Cardiac septum (tissue), 1 donor: ENCODE data around the gene ACSM5. TPM values are rescaled to one million over a fixed set of nuclear protein-coding genes. Genes with fewer than 3 reads are reported as not detected.

ENCODE experiments used
- DNase-seq: peaks from one replicate; pipeline ENCODE4 v3.0.0-alpha.2; 2020; ENCODE audit warnings: low spot score
- intact Hi-C: fragments of 100-400 bp; cut with DNase I; formaldehyde crosslinking; loops from one replicate; pipeline ENCODE4 v1.14.0; 2022
- long read RNA-seq: library from polyadenylated mRNA; unstranded; transcript quantifications from one replicate; pipeline ENCODE4 v2.0.0, GENCODE V29; 2021
- total RNA-seq: library from RNA; stranded (reverse); fragmentation: NEBNext Ultra II Directional; extraction: Animal tissue kit (Norgen Biotek cat#: 25700); gene quantifications from one replicate; pipeline ENCODE4 v1.2.1, GENCODE V29; 2021
- donor health status: DM: no; HTN: no; CAD: no.

The ACSM5 gene
- 0.40 TPM for total RNA-seq
- long read RNA-seq, partial matches to known transcripts = 0 of 1 reads
- long read RNA-seq, other reads (novel, unspliced or antisense) = 0 of 1 reads

GRCh38 chr16:20409398-20410120, at the start of gene ACSM5:
Gene ACSM5, plus strand, starts transcription at chr16:20409534. Its CDS starts 1,951 bp downstream, at chr16:20411485.
- intact Hi-C loops = no loop called here
- no peak for DNase-seq

GRCh38 chr16:20359997-20360396, 49.3 kb upstream of the ACSM5 start:
- DNase-seq = no peak
- intact Hi-C loops = no loop called here

GRCh38 chr16:20363191-20363590, 46.1 kb upstream of the ACSM5 start:
- intact Hi-C loops = no loop called here
- DNase-seq = no peak

GRCh38 chr16:20364051-20364450, 45.3 kb upstream of the ACSM5 start:
- intact Hi-C loops = no loop called here
- DNase-seq = no peak

- no peak for DNase-seq
- intact Hi-C loops = no loop called here
Measured at GRCh38 chr16:20369452-20370054, 39.8 kb upstream of the ACSM5 start.

GRCh38 chr16:20372701-20373100, 36.6 kb upstream of the ACSM5 start:
- no peak for DNase-seq
- intact Hi-C loops = no loop called here

GRCh38 chr16:20377181-20377580, 32.2 kb upstream of the ACSM5 start:
- DNase-seq = no peak
- intact Hi-C loops = no loop called here

GRCh38 chr16:20380782-20381181, 28.6 kb upstream of the ACSM5 start:
- no peak for DNase-seq
- intact Hi-C loops = no loop called here

- intact Hi-C loops = loop anchor here (2.0 kb wide), 1 partner anchor 476 kb away; no protein-coding TSS in a partner anchor
- no peak for DNase-seq
Measured at GRCh38 chr16:20382202-20382948, 27.0 kb upstream of the ACSM5 start.

GRCh38 chr16:20383106-20384029, 26.0 kb upstream of the ACSM5 start:
- intact Hi-C loops = loop anchor here (2.0 kb wide), 1 partner anchor 477 kb away; no protein-coding TSS in a partner anchor
- no peak for DNase-seq

GRCh38 chr16:20385844-20386832, 23.2 kb upstream of the ACSM5 start:
- DNase-seq = no peak
- intact Hi-C loops = no loop called here

GRCh38 chr16:20387978-20388377, 21.4 kb upstream of the ACSM5 start:
- DNase-seq = no peak

GRCh38 chr16:20388854-20389253, 20.5 kb upstream of the ACSM5 start:
- intact Hi-C loops = no loop called here
- no peak for DNase-seq

More at GRCh38 chr16:20387978-20388377, 21.4 kb upstream of the ACSM5 start:
- intact Hi-C loops = no loop called here

- intact Hi-C loops = no loop called here
- no peak for DNase-seq
Measured at GRCh38 chr16:20391045-20391444, 18.3 kb upstream of the ACSM5 start.

GRCh38 chr16:20393801-20394577, 15.3 kb upstream of the ACSM5 start:
- DNase-seq = no peak
- intact Hi-C loops = no loop called here

GRCh38 chr16:20395946-20396345, 13.4 kb upstream of the ACSM5 start:
- no peak for DNase-seq
- intact Hi-C loops = no loop called here

GRCh38 chr16:20396846-20397467, 12.4 kb upstream of the ACSM5 start:
- intact Hi-C loops = no loop called here
- DNase-seq = no peak
